Measurements from ENCODE around the gene CTSZ.

DNA sequence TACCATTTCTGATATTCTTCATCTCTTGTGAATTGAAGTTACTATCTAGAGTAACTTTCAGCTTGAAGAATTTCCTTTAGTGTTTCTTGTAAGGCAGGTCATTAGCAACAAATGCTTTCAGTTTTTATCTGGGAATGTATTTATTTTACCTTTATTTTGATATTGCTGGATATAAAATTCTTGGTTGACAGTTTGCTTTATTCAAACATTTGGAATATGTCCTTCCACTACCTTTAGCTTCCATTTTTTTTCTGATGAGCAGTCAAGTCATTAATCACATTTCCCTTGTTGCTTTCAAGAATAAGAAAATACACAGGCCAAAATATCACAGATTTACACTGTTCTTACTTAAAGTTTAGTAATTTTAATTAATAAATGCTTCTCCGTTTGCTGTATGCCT, 31.7 kb downstream of the CTSZ start:
- TF ChIP-seq, protein P1, sequence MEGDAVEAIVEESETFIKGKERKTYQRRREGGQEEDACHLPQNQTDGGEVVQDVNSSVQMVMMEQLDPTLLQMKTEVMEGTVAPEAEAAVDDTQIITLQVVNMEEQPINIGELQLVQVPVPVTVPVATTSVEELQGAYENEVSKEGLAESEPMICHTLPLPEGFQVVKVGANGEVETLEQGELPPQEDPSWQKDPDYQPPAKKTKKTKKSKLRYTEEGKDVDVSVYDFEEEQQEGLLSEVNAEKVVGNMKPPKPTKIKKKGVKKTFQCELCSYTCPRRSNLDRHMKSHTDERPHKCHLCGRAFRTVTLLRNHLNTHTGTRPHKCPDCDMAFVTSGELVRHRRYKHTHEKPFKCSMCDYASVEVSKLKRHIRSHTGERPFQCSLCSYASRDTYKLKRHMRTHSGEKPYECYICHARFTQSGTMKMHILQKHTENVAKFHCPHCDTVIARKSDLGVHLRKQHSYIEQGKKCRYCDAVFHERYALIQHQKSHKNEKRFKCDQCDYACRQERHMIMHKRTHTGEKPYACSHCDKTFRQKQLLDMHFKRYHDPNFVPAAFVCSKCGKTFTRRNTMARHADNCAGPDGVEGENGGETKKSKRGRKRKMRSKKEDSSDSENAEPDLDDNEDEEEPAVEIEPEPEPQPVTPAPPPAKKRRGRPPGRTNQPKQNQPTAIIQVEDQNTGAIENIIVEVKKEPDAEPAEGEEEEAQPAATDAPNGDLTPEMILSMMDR (IDR thresholded peaks at IDR 0.05), result no peak
- TF ChIP-seq POLR2A (IDR thresholded peaks at IDR 0.05) (no peak), EP300 (IDR thresholded peaks at IDR 0.05) (no peak)
